ENCODE data around the gene TMC8.

The TMC8 gene

DNA sequence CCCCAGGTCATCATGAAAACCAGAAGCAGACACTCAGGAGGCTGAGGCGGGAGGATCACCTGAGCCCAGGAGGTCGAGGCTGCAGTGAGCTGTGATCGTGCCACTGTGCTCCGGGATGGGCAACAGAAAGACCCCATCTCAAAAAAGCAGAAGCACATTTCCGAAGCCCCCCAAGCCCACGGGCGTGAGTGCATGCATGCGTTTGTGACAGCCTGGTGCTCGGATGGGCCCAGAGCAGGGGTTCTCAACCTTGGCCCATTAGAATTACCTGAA is 21.1 kb upstream of the TMC8 start:
- no peak overlapping the region for H3K4me3 ChIP-seq (ENCODE audit: severe bottlenecking)
- TF ChIP-seq, protein P1, sequence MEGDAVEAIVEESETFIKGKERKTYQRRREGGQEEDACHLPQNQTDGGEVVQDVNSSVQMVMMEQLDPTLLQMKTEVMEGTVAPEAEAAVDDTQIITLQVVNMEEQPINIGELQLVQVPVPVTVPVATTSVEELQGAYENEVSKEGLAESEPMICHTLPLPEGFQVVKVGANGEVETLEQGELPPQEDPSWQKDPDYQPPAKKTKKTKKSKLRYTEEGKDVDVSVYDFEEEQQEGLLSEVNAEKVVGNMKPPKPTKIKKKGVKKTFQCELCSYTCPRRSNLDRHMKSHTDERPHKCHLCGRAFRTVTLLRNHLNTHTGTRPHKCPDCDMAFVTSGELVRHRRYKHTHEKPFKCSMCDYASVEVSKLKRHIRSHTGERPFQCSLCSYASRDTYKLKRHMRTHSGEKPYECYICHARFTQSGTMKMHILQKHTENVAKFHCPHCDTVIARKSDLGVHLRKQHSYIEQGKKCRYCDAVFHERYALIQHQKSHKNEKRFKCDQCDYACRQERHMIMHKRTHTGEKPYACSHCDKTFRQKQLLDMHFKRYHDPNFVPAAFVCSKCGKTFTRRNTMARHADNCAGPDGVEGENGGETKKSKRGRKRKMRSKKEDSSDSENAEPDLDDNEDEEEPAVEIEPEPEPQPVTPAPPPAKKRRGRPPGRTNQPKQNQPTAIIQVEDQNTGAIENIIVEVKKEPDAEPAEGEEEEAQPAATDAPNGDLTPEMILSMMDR (IDR thresholded peaks at IDR 0.05; ENCODE audit: poor library complexity, severe bottlenecking) = no peak
- no peaks in the 10 kb centered on the region for H3K27me3 ChIP-seq (ENCODE audit: insufficient read depth, poor library complexity, severe bottlenecking)
- H3K4me1 ChIP-seq (ENCODE audit: insufficient read depth, poor library complexity, severe bottlenecking) = no peaks in the 10 kb centered on the region
- no peaks in the 10 kb centered on the region for H3K9me3 ChIP-seq (ENCODE audit: severe bottlenecking)
- no peaks in the 10 kb centered on the region for H3K36me3 ChIP-seq (ENCODE audit: low read depth)
- H3K27ac ChIP-seq (ENCODE audit: poor library complexity, severe bottlenecking) = no peak overlapping the region
- DNase-seq (ENCODE audit: low spot score) = no peak
- ATAC-seq (ENCODE audit: low read depth) = no peak

DNA sequence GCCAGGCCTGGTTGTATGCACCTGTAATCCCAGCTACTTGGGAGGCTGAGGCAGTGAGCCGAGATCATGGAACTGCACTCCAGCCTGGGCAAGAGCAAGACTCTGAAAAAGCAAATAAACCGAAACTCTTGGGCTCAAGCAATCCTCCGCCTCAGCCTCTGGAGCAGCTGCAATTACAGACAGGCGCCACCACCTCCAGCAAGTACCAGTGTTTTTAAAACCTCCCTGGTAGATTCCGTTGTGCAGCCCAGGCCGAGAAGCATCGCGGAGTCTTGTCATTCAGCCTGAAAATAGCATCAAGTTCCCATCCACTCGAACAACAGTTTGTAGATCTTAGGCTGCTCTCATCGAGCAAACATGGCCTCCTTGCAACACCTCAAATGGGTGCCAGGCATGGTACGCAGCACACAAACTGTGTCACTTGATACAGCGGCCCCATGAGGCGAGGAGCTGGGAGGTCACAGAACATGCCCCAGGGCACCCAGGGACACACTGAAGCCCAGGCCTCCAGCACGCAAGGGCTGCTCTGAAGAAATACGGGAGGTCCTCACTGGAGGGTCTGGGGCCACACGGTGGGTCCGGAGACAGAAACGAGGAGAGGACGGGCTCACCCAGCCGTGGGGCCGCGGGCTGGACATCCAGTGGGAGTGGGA is 20.1 kb upstream of the TMC8 start:
- Histone ChIP-seq H3K27me3 (ENCODE audit: insufficient read depth, poor library complexity, severe bottlenecking) (no peaks in the 10 kb centered on the region), H3K4me1 (ENCODE audit: insufficient read depth, poor library complexity, severe bottlenecking) (no peaks in the 10 kb centered on the region), H3K9me3 (ENCODE audit: severe bottlenecking) (no peaks in the 10 kb centered on the region), H3K27ac (ENCODE audit: poor library complexity, severe bottlenecking) (no peak overlapping the region), H3K4me3 (ENCODE audit: severe bottlenecking) (no peak overlapping the region), H3K36me3 (ENCODE audit: low read depth) (no peaks in the 10 kb centered on the region)
- TF ChIP-seq, protein P1 (IDR thresholded peaks at IDR 0.05; ENCODE audit: poor library complexity, severe bottlenecking) = no peak
- ATAC-seq (ENCODE audit: low read depth) = no peak
- peak; percentile 49 for DNase-seq (ENCODE audit: low spot score)

DNA sequence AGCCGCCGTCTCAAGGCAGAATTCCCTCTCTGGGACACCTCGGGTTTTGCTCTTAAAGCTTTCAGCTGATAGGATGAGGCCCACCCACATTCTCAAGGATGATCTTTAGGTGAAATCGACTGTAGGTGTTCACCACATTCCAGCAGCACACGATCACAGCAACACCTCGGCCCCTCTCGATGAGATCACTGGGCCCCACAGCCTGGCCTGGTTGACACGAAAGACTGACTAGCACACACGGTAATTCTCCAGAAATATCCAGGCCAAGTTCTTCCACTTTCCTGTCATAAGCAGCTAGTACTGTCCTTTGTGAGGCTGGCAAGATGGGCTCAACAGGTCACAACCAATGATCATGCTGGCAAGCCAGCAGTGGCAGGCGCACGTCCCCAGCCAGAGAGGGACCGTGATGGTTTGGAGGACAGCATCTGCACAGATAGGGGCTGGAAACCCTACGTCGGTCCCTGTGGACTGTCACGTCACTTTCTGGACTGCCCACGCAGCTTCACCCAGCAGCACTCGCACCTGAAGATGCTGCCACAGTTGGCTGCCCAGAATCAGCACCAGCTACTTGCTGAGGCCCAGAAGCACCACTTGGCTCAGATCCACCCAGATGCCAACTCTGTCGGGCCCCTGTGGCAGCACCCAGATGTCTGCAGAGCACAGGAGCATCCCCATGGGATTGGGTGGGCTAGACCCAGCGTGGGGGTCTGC is 19.4 kb upstream of the TMC8 start:
- H3K4me3 ChIP-seq (ENCODE audit: severe bottlenecking) = no peak overlapping the region
- H3K36me3 ChIP-seq (ENCODE audit: low read depth) = no peaks in the 10 kb centered on the region
- no peaks in the 10 kb centered on the region for H3K27me3 ChIP-seq (ENCODE audit: insufficient read depth, poor library complexity, severe bottlenecking)
- no peaks in the 10 kb centered on the region for H3K4me1 ChIP-seq (ENCODE audit: insufficient read depth, poor library complexity, severe bottlenecking)
- DNase-seq (ENCODE audit: low spot score) (peak; percentile 45), ATAC-seq (ENCODE audit: low read depth) (no peak)
- TF ChIP-seq, protein P1 (IDR thresholded peaks at IDR 0.05; ENCODE audit: poor library complexity, severe bottlenecking) = no peak
- H3K27ac ChIP-seq (ENCODE audit: poor library complexity, severe bottlenecking) = no peak overlapping the region
- H3K9me3 ChIP-seq (ENCODE audit: severe bottlenecking) = no peaks in the 10 kb centered on the region

DNA sequence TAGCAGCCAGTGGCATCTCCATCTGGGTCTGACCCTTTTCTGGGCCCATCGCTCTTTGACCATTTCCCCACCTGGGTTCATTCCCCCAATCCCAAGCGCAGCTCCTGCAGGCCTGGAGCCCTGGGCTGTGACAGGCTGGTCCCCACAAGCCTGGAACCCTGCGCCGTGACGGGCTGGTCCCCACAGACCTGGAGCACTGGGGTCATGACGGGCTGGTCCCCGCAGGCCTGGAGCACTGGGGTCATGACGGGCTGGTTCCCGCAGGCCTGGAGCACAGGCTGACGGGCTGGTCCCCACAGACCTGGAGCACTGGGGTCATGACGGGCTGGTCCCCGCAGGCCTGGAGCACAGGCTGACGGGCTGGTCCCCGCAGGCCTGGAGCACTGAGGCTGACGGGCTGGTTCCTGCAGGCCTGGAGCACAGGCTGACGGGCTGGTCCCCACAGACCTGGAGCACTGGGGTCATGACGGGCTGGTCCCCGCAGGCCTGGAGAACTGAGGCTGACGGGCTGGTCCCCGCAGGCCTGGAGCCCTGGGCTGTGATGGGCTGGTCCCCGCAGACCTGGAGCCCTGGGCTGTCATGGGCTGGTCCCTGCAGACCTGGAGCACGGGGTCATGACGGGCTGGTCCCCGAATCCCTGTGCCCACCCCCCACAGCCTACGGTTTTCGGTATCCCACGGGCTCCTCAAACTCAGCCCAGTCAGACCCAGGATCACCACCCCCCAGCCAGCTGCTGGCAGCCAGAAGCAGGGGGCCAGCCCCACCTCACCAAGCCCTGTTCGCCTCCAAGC is 18.6 kb upstream of the TMC8 start:
- H3K4me1 ChIP-seq (ENCODE audit: insufficient read depth, poor library complexity, severe bottlenecking) = no peaks in the 10 kb centered on the region
- no peaks in the 10 kb centered on the region for H3K9me3 ChIP-seq (ENCODE audit: severe bottlenecking)
- H3K27ac ChIP-seq (ENCODE audit: poor library complexity, severe bottlenecking) = no peak overlapping the region
- TF ChIP-seq, protein P1 (IDR thresholded peaks at IDR 0.05; ENCODE audit: poor library complexity, severe bottlenecking) = no peak
- DNase-seq (ENCODE audit: low spot score) = peak; percentile 44
- no peak for ATAC-seq (ENCODE audit: low read depth)
- H3K36me3 ChIP-seq (ENCODE audit: low read depth) = no peaks in the 10 kb centered on the region
- no peak overlapping the region for H3K4me3 ChIP-seq (ENCODE audit: severe bottlenecking)
- H3K27me3 ChIP-seq (ENCODE audit: insufficient read depth, poor library complexity, severe bottlenecking) = no peaks in the 10 kb centered on the region
